ENCODE results near the gene RPS6KA5. TPM values are rescaled to one million over a fixed set of nuclear protein-coding genes. Genes with fewer than 3 reads are reported as not detected.

The RPS6KA5 gene
- total RNA-seq, 2 experiments from 2014 or later = 28.0 to 29.8 TPM

GRCh38 chr14:90936757-90937440 is 123.5 kb downstream of the RPS6KA5 start:
- Mint-ChIP-seq H3K36me3 (ENCODE audit: low read depth) (peaks cover 53% of the 10 kb centered on the region), H3K27me3 (no peaks in the 10 kb centered on the region), H3K27ac (no peak overlapping the region), H3K4me3 (no peak overlapping the region), H3K9me3 (peaks cover 15% of the 10 kb centered on the region), H3K4me1 (ENCODE audit: low read depth) (no peaks in the 10 kb centered on the region)
- ATAC-seq (ENCODE audit: poor library complexity) (no peak), DNase-seq (no peak)
- Histone ChIP-seq H3K27me3 (ENCODE audit: control insufficient read depth in 1 of 2, insufficient read depth in 2 of 2, low read length in 2 of 2) (no peaks in the 10 kb centered on the region), H3K4me3 (ENCODE audit: low read length) (no peak overlapping the region), H3K27ac (ENCODE audit: low read depth in 1 of 2, low read length in 2 of 2) (no peak overlapping the region), H3K4me1 (ENCODE audit: insufficient read depth, low read length) (no peaks in the 10 kb centered on the region), H3K36me3 (ENCODE audit: insufficient read depth, low read length) (peaks cover 26% of the 10 kb centered on the region), H3K9me3 (ENCODE audit: control insufficient read depth in 1 of 2, insufficient read depth in 1 of 2, low read length in 2 of 2) (peaks cover 11 to 16% of the 10 kb centered on the region in 2 experiments)
- POLR2A ChIA-PET = no interaction called here
- intact Hi-C loops (cut with DNase I, micrococcal nuclease) = no loop called here
- TF ChIP-seq CTCF (IDR thresholded peaks at IDR 0.05) = no peak
- CTCF ChIA-PET = no interaction called here

DNA sequence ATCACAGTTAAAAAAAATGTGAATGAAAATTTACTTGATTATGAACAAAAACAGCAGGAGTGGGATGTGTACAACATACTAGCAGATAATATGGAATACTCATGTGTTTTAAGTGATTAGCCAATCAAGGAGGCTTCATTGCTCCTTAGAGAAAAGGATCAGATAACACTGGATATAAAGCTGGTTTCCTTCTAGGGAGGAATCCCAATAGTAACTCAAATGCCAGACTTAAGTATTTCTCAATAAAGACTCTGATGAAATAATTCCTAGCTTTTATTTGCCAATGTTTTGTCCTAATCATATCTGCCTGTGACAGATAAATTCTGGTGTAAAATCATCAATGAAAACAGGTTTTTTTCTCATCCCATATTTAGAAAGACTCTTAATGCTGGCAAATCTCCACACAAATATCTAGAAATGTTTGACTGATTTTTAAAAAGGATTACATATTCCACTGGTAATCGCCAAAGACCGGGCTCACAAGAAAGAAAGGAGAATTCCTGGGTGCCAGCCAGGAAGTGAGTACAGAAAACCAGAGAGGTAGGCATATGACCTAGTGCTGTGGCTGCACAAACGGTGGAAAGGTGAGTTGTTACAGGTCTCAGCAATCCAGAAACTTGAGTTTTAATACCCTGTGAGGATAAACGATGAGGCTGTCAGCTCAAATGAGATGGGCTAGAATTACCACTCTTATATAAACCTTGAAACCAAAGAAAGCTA is 135.7 kb downstream of the RPS6KA5 start:
- H3K9me3 ChIP-seq (ENCODE audit: control insufficient read depth in 1 of 2, insufficient read depth in 1 of 2, low read length in 2 of 2) = no peaks in the 10 kb centered on the region

GRCh38 chr14:90922141-90922540 is 138.3 kb downstream of the RPS6KA5 start:
- DNase-seq = no peak
- H3K36me3 Mint-ChIP-seq (ENCODE audit: low read depth) = peaks cover 67% of the 10 kb centered on the region
- intact Hi-C loops (cut with DNase I, micrococcal nuclease) = no loop called here
- Histone ChIP-seq H3K27me3 (ENCODE audit: control insufficient read depth in 1 of 2, insufficient read depth in 2 of 2, low read length in 2 of 2) (no peaks in the 10 kb centered on the region), H3K4me1 (ENCODE audit: insufficient read depth, low read length) (no peaks in the 10 kb centered on the region), H3K27ac (ENCODE audit: low read depth in 1 of 2, low read length in 2 of 2) (no peak overlapping the region), H3K4me3 (ENCODE audit: low read length) (no peak overlapping the region), H3K36me3 (ENCODE audit: insufficient read depth, low read length) (peaks cover 10% of the 10 kb centered on the region), H3K9me3 (ENCODE audit: control insufficient read depth in 1 of 2, insufficient read depth in 1 of 2, low read length in 2 of 2) (no peaks in the 10 kb centered on the region)
- CTCF ChIA-PET = interaction anchor here (0.7 kb wide), 1 partner anchor 113 kb away, joined by 3 read pairs; no protein-coding TSS in a partner anchor
- TF ChIP-seq CTCF (IDR thresholded peaks at IDR 0.05) = no peak
- ATAC-seq (ENCODE audit: poor library complexity) = no peak
- no peaks in the 10 kb centered on the region for H3K27me3 Mint-ChIP-seq
- POLR2A ChIA-PET = no interaction called here
- no peaks in the 10 kb centered on the region for H3K9me3 Mint-ChIP-seq
- no peaks in the 10 kb centered on the region for H3K4me1 Mint-ChIP-seq (ENCODE audit: low read depth)
- no peak overlapping the region for H3K4me3 Mint-ChIP-seq
- no peak overlapping the region for H3K27ac Mint-ChIP-seq

More for the DNA sequence above, 135.7 kb downstream of the RPS6KA5 start:
- no peak for ATAC-seq (ENCODE audit: poor library complexity)
- no peaks in the 10 kb centered on the region for H3K36me3 ChIP-seq (ENCODE audit: insufficient read depth, low read length)
- H3K36me3 Mint-ChIP-seq (ENCODE audit: low read depth) = peaks cover 44% of the 10 kb centered on the region
- H3K27ac ChIP-seq (ENCODE audit: low read depth in 1 of 2, low read length in 2 of 2) = no peak overlapping the region
- no peaks in the 10 kb centered on the region for H3K27me3 Mint-ChIP-seq
- DNase-seq = no peak
- H3K27ac Mint-ChIP-seq = no peak overlapping the region
- H3K9me3 Mint-ChIP-seq = no peaks in the 10 kb centered on the region
- H3K27me3 ChIP-seq (ENCODE audit: control insufficient read depth in 1 of 2, insufficient read depth in 2 of 2, low read length in 2 of 2) = no peaks in the 10 kb centered on the region
- ChIA-PET CTCF (no interaction called here), POLR2A (no interaction called here)
- no peak overlapping the region for H3K4me3 ChIP-seq (ENCODE audit: low read length)
- TF ChIP-seq CTCF (IDR thresholded peaks at IDR 0.05) = no peak
- intact Hi-C loops (cut with DNase I, micrococcal nuclease) = loop anchor here in 1 of 2 experiments (5.0 kb wide), 1 partner anchor 43 kb away; no protein-coding TSS in a partner anchor
- H3K4me1 ChIP-seq (ENCODE audit: insufficient read depth, low read length) = no peaks in the 10 kb centered on the region
- no peaks in the 10 kb centered on the region for H3K4me1 Mint-ChIP-seq (ENCODE audit: low read depth)
- H3K4me3 Mint-ChIP-seq = no peak overlapping the region
